Testis (tissue), 2 donors: Measurements from ENCODE around the gene ARHGDIB.

Source experiments
- CTCF ChIP-seq, 3 experiments: fragments of 450-650 bp in 2 of 3; fragments of 200-600 bp in 1 of 3; sonication (generic) in 1 of 3; IDR thresholded peaks; one replicate each; pipeline ENCODE4 v1.5.1; 2016 to 2019; ENCODE audit warnings: antibody characterized with exemption in 3 of 3, mild to moderate bottlenecking in 2 of 3, moderate library complexity in 1 of 3
- POLR2A ChIP-seq: fragments of 450-650 bp; IDR thresholded peaks from one replicate; pipeline ENCODE4 v1.6.1; 2017; ENCODE audit warnings: antibody characterized with exemption, mild to moderate bottlenecking, moderate library complexity

GRCh38 chr12:14962153-14962539, 745 bp upstream of the ARHGDIB start:
- TF ChIP-seq CTCF (IDR thresholded peaks at IDR 0.05) (no peak), POLR2A (no peak)
